Gastroesophageal sphincter (tissue), 3 donors: ENCODE measurements around the gene CCR9.

Source experiments
- CTCF ChIP-seq, 4 experiments: fragments of 200-600 bp in 2 of 4; fragments of 450-650 bp in 2 of 4; sonication (generic) in 1 of 4; IDR thresholded peaks; one replicate each; pipeline ENCODE4 v1.5.1; 2017 to 2019; ENCODE audit warnings: antibody characterized with exemption in 4 of 4, mild to moderate bottlenecking in 2 of 4, moderate library complexity in 2 of 4
- EP300 ChIP-seq: sonication (generic); formaldehyde crosslinking; IDR thresholded peaks from one replicate; pipeline ENCODE4 v1.6.1; 2017; ENCODE audit warnings: antibody characterized with exemption, mild to moderate bottlenecking
- POLR2A ChIP-seq, 2 donors: fragments of 450-650 bp; IDR thresholded peaks; one replicate each; pipeline ENCODE4 v1.6.1; 2017; ENCODE audit warnings: antibody characterized with exemption in 2 of 2, mild to moderate bottlenecking in 2 of 2, moderate library complexity in 1 of 2
- POLR2AphosphoS5 ChIP-seq: sonication (generic); formaldehyde crosslinking; IDR thresholded peaks from one replicate; pipeline ENCODE4 v1.6.1; 2017; ENCODE audit warnings: antibody characterized with exemption

- TF ChIP-seq CTCF (IDR thresholded peaks at IDR 0.05) (no peak), POLR2AphosphoS5 (no peak), EP300 (no peak), POLR2A (IDR thresholded peaks at IDR 0.05) (no peak)
Observed at GRCh38 chr3:45864760-45865519, 21.4 kb upstream of the CCR9 start.
